ENCODE measurements around the gene TEX11. TPM values are rescaled to one million over a fixed set of nuclear protein-coding genes. Genes with fewer than 3 reads are reported as not detected.

The TEX11 gene
- total RNA-seq, 1 donor from 2014 or later: not detected

DNA sequence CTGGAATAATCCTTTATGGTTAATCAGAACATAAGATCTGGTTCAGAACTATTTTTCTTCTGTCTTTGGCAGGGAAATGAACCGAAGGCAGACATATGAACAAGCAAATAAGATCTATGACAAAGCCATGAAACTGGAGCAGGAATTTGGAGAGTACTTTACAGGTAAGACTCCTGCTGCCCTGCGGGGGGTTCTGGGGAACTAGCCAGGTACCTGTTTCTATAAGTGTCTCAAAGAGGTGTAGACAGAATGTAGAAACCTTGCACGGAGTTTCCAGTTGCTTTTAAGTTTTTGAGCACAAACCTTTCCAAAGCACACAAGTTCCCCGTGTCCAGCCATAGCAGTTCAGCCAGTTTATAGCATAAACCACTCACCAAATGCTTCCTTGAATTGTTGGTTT lies 407.7 kb downstream of the TEX11 start:
- Histone ChIP-seq H3K36me3 (ENCODE audit: control insufficient read depth, insufficient read depth, low read length) (no peaks in the 10 kb centered on the region), H3K4me3 (ENCODE audit: low read depth, low read length) (no peak overlapping the region), H3K27me3 (ENCODE audit: control insufficient read depth, insufficient read depth, low read length) (no peaks in the 10 kb centered on the region)
- TF ChIP-seq CTCF (IDR thresholded peaks at IDR 0.05; ENCODE audit: insufficient read depth, low read length, poor library complexity, severe bottlenecking): no peak
- no peak for DNase-seq (ENCODE audit: low read depth)

DNA sequence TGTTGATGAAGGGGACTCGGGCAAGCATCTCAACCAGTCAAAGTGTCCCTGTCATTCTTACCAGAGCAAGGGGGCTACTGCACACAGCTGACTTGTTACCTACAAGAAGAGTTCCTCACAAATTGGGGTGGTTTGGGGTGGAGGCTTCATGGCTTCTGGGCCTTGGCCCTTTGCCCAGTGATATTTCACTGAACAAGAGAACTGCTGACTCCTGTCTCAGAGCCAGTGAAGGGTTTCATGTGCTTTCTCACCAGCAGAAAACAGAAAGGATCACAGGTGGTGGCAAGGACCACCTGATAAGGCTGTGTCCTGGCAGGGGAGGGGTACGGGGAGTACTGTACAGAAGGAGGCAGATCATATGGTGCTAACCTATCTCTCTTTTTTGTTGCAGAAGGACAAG lies 410.4 kb downstream of the TEX11 start:
- Histone ChIP-seq H3K4me3 (ENCODE audit: low read depth, low read length) (no peak overlapping the region), H3K36me3 (ENCODE audit: control insufficient read depth, insufficient read depth, low read length) (no peaks in the 10 kb centered on the region), H3K27me3 (ENCODE audit: control insufficient read depth, insufficient read depth, low read length) (no peaks in the 10 kb centered on the region)
- TF ChIP-seq CTCF (IDR thresholded peaks at IDR 0.05; ENCODE audit: insufficient read depth, low read length, poor library complexity, severe bottlenecking): no peak
- no peak for DNase-seq (ENCODE audit: low read depth)

DNA sequence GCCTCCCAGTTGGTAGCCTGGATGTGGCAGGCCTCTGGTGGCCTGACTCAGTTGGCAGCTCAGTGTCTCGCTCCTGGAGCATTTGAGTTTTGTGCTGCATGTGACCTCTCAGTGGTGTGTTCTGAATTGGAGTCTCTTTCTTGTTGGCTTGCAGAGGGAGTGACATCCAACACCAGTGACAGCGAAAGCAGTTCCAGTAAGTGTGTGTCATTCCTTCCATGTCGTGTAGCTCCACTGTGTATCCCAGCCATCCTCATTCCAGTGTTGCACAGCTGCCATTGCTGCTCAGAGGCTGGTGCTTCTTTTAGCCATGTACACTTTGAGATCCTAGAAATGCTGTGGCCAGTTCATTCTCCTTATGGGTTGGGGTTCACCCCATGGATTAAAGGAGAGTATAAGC lies 411.5 kb downstream of the TEX11 start:
- Histone ChIP-seq H3K27me3 (ENCODE audit: control insufficient read depth, insufficient read depth, low read length) (no peaks in the 10 kb centered on the region), H3K36me3 (ENCODE audit: control insufficient read depth, insufficient read depth, low read length) (no peaks in the 10 kb centered on the region), H3K4me3 (ENCODE audit: low read depth, low read length) (no peak overlapping the region)
- no peak for DNase-seq (ENCODE audit: low read depth)
- TF ChIP-seq CTCF (IDR thresholded peaks at IDR 0.05; ENCODE audit: insufficient read depth, low read length, poor library complexity, severe bottlenecking): no peak

DNA sequence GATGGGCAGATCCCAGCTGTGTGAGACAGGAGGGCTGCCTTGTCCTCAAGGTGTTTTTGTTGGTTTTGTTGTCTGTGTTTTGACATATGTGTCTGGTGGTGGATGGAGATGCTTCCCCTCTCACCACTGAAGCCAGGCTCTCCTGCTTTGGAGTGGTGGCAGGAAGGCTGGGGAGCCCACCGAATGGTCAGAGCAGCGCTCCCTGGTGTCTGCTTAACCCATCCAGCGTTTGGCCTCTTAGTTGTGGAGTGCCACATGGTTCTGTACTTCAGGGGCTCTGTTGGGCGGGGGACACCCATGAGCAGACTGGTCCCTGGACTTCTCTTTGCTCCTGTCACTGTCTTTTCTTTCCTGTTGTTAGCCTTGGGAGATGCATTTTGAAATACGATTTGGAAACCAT lies 412.0 kb downstream of the TEX11 start:
- Histone ChIP-seq H3K4me3 (ENCODE audit: low read depth, low read length) (no peak overlapping the region), H3K36me3 (ENCODE audit: control insufficient read depth, insufficient read depth, low read length) (no peaks in the 10 kb centered on the region), H3K27me3 (ENCODE audit: control insufficient read depth, insufficient read depth, low read length) (no peaks in the 10 kb centered on the region)
- TF ChIP-seq CTCF (IDR thresholded peaks at IDR 0.05; ENCODE audit: insufficient read depth, low read length, poor library complexity, severe bottlenecking): no peak
- DNase-seq (ENCODE audit: low read depth): no peak

DNA sequence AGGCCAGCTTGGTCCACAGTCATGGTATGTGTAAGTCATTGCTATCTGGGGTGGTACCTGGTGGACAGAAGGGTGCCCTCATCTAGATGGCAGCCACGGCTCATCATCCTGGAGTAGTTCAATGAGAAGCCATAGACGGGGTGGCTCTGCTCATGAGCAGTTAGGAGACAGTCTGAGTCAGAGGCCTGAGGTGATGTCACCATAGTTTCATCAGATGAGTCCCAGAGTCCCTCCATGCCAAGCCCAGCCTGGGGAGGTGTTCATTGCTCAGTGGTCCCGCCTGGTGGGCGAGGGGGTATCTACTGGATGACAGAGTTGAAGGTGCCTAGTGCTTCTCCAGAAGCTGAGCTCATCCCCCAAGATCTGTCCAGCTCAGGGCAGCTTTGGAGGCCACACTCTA lies 414.1 kb downstream of the TEX11 start:
- DNase-seq (ENCODE audit: low read depth): no peak
- no peak overlapping the region for H3K4me3 ChIP-seq (ENCODE audit: low read depth, low read length)
- no peak for TF ChIP-seq CTCF (IDR thresholded peaks at IDR 0.05; ENCODE audit: insufficient read depth, low read length, poor library complexity, severe bottlenecking)
- H3K36me3 ChIP-seq (ENCODE audit: control insufficient read depth, insufficient read depth, low read length): no peaks in the 10 kb centered on the region
- H3K27me3 ChIP-seq (ENCODE audit: control insufficient read depth, insufficient read depth, low read length): no peaks in the 10 kb centered on the region

DNA sequence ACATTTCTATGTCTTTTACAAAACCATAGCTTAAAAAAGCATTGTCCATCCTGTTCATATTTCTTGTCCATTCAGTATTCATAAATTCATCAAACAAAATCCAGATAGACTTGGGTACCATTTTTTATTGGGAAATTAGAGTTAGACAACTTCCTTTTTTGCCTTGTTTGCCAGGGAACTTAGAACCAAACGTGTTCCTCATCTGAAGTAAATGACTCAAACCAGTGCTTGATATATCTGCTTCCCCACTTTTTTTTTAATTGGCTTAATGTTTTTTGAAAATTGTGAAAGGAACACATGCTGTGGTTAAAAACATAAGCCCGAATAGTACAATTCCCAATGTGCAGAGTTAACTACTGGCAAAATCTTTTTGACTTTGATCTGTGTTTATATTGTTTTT lies 419.7 kb downstream of the TEX11 start:
- no peak overlapping the region for H3K4me3 ChIP-seq (ENCODE audit: low read depth, low read length)
- H3K27me3 ChIP-seq (ENCODE audit: control insufficient read depth, insufficient read depth, low read length): no peaks in the 10 kb centered on the region
- H3K36me3 ChIP-seq (ENCODE audit: control insufficient read depth, insufficient read depth, low read length): no peaks in the 10 kb centered on the region
- no peak for DNase-seq (ENCODE audit: low read depth)
- no peak for TF ChIP-seq CTCF (IDR thresholded peaks at IDR 0.05; ENCODE audit: insufficient read depth, low read length, poor library complexity, severe bottlenecking)
